GM21526 (cell line): ENCODE measurements around the gene ARHGAP26.

Experiments
- ATAC-seq: cut with Tn5 transposase; IDR thresholded peaks from one replicate; pipeline ENCODE4 v1.9.1; 2021; ENCODE audit warnings: moderate library complexity; ENCODE audit not compliant: unreplicated experiment, low FRiP score

Gene ARHGAP26

DNA sequence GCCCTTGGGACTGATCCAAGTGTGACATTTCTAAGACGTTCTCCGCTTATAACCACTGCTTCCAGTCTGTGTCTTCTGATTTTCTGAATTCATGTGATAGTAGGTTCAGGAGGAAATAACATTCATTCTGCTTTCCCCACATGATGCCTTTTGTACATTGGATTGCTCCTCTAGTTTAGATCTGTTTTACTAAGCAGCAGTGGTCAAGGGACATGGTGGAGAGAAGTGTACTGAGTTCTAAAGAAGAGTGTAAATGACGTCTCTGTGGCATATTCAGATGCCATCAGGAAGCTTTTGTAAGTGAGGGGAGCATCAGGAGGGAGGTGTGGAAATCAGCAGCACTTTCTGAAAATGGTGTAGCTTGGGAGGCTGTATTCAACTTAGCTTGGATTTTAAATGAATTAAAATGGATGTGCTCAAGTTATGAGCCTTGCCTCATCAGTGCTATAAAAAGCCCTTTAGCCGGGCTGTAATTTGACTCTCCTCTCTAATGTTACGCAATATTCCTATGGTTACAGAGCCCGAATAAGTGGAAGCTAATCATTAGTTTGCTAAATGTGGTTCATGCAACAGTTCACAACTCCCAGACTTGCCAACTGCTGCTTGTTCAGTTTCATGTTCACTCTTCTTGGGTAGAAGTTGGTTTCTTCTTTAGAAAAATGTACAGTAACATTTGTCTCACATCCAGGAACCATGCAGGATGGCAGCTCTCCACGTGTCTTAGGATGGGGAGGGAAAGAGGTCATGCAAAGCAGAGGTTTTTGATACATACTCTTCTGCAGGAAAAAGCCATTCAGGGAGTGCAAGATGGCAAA, 281.3 kb downstream of the ARHGAP26 start:
- ATAC-seq: no peak

DNA sequence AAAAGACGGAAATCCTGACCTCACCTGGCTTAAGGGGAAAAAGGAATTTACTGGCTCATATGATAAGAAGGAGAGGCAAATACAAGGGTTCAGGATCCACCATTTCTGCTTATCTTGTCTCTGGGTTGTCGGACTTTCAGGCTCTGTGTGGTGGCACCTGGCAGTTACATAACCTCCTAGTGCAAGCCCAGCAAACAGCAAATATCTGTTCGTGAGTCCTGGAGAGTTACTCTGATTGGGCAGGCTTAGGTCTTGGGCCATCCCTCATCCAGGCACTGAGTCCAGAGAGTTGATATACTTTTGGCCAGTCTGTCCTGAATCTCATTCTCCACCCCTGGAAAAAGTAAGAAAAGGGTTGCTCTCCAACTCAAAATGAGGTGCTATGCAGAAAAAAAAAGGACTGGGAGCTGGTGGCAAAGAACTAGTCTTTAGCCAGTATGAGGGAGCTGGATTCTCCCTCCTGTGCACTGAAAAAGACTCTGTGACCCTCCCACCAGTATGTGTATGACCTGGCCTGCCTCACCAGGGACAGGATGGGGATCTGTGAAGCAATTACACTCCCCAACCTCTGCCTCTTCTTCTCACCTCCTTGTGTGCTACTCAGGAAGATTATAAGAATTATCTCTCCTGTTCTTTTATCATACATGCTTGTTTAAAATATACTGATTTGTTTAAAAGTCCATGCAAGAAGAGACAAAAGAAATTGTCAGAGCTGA, 282.9 kb downstream of the ARHGAP26 start:
- ATAC-seq: no peak

GRCh38 chr5:143053780-143054179, 283.6 kb downstream of the ARHGAP26 start:
- ATAC-seq: no peak

DNA sequence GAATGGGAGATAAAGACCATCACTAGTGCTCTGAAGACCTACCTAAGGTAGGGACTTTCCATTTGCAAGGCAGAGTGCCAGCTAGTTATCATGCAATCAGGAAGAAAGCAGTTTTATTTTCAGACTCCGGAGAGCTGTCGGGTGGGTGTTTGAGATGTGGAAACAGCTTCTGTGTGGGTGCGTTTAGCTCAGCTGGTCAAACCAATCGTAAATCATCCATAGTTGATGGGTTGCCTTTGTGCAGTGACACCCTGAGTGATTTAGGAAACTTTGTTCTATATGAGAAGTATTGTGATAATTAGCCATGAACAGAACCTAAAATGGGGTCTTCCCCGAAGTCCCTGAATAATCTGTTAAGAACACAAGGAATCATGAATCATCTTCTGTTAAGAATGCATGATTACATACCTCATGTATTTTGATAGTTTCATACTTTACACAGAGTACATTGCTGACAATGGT, 284.3 kb downstream of the ARHGAP26 start:
- no peak for ATAC-seq

GRCh38 chr5:143055596-143056338, 285.6 kb downstream of the ARHGAP26 start:
- ATAC-seq: no peak

- ATAC-seq: no peak
Measured at GRCh38 chr5:143056339-143056704, 286.1 kb downstream of the ARHGAP26 start.

DNA sequence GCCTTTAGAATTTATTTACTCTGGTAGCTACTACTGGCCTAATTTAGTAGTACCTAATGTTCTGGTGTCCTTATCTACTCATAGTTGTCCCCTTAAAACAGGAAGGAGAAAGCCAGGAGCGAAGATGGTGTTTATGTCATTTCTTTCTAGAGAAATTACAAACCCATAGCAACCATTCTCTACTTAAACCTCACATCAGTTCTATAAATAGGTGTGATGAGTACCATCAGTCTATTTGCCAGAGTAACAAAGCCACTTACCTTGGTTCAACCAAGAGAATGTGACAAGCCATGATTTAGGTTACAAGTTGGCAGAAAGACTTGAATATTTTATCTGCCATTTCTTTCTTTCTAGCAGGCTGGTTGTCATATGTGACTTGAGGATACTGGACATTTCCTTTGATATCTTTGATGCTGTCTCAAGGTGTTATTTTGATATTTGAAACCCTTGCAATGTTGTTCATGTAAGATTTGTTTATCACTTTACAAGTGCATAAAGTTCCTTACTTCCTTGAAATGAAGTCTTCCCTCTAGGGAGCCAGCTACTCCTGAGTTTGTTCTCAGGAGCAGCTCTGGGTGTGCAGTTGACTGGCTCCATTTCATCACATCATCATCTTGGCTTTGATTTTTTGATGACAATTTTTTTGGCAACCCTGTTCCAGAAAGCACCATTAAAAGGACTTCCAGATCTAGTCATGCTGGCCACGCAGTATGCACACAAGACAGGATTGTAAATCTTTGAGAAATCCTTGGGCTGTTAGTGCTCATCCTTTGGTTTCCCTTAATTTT, 286.8 kb downstream of the ARHGAP26 start:
- no peak for ATAC-seq

DNA sequence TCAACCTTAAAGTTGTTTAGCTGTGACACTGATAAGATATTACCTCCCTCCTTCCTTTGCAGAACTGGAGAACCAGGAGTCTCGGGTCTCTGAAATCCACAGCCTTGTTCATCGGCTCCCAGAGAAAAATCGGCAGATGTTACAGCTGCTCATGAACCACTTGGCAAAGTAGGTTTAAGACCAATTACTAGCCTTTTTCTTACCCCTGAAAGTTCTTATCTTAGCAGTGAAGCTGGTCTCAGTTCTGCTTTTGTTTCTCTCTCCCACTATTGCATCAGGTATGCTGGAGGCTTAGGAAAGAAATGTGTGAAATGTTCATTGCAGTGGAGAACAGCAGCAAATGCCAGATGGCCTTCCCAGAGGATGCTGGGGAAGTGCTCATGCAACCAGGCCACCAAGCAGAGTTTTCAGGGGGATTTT, 287.4 kb downstream of the ARHGAP26 start:
- ATAC-seq: peak; percentile 58

GRCh38 chr5:143059355-143059754, 289.2 kb downstream of the ARHGAP26 start:
- no peak for ATAC-seq

DNA sequence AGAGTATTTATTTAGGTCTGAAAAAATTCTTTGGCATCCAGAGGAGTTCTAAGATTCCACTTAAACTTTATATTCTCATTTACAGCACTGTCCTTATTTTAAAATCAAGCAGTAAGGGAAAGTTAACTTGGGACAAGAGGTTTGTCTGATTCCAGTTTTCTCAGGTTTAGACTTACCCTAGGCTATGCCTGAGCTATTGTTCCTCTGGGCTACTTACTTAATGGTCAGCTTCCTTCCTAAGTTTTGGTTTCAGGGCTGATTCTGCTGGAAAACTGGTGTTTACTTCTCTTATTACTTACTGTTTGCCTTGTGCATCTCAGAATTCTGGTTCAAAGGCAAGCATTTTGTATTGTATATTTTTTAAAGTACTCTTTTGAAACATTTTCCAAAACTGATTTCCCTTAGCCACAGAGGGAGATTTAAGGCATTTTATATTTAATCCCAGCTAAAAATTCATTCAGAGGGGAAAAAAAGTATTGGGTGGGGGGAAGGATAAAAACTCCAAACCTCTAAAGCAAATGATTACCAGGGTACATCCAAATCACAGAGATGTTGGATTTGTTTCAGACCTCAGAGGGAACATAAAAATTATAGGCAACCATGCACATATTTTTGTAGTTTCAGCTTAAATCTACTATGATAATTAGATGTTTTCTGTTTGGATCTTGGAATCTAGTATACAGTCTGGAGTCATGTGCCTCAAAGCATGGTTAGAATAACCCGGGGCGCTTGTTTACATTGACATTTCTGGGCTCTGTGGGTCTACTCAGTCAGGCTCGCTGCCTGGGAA, 290.0 kb downstream of the ARHGAP26 start:
- ATAC-seq: no peak

GRCh38 chr5:143061161-143061945, 291.2 kb downstream of the ARHGAP26 start:
- ATAC-seq: no peak

GRCh38 chr5:143062379-143062778, 292.2 kb downstream of the ARHGAP26 start:
- ATAC-seq: no peak

GRCh38 chr5:143063175-143063970, 293.2 kb downstream of the ARHGAP26 start:
- ATAC-seq: no peak

DNA sequence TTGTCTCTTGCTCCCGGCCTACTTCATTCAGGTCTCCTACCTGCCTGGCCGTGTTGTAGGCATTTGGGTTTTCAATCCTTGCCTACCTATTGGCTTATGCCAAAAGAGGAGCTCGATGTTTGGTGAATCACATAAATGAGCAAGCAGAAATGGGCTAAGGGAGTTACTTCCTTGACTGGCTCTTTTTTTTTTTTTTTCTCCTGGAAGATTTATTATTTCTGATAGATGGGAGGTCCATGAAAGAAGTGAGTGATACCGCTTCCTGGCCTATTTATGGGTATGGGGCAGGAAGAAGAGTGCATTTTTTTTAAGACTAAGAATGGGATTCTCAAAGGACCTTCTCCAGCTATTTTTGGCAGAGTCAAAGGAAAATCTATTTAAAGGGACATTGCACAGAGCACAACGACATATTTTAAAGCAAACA, 294.1 kb downstream of the ARHGAP26 start:
- ATAC-seq: no peak

DNA sequence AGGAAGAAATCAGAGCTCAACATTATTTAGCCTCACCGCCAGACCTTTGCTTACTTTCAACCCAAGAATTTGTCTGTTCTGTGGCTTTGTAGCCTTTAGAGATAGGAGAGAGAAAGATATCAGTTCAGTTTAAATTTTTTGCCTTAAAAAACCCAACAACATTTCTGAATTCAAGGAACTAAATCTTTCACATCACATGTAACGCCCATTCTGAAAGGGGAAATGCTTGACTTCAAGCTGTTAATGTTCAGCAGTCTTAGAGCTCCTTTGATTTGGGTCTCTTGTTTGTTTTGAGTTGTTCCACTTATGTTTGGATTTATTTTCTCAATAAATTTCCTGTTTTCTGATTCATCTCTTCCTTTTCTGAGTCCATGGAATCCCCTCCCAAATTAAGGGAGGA, 294.5 kb downstream of the ARHGAP26 start:
- no peak for ATAC-seq

DNA sequence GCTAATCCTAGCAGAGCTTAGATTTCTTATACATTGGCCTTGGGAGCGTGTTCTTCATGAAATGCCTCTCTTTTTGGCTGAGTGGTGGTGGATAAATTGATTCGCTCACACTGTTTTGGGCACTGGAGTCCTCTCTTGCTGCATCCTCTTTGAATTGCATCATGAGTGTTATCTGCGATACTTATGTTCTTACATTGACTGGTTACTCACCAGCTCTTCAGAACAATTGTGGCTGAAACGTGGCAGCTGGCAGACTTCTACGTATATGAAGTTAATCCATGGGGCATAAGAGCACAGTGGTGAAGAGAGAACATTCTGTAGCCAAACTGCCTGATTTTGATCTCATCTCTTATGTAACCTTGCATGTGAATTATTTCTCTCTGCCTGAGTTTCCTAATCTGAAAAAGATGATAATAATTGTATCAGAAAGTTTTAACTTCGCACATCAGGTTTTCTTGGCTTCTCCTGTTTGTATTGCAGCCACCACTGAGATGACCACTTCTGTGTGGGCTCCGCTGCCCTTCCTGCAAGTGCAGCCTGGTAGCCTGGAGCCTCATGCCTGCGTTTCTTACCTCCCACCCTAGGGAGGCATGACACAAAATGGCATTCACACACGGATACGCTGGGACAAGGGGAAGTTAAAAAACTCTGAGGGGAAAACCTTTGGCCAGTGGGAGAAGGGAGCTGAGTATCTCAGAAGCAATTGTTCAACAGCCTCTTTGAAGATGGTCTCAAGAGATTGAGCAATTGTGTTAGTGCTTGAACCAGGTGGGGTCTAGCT, 295.2 kb downstream of the ARHGAP26 start:
- ATAC-seq: no peak

GRCh38 chr5:143065996-143066522, 295.9 kb downstream of the ARHGAP26 start:
- peak; percentile 22 for ATAC-seq
